DMS53 treated with DMSO at 0.1 percent for 48 hours (cell line): ENCODE measurements around the gene EPN1.
"Not testable (repeated sequence)": the region's sequence is repeated elsewhere in the genome, so short reads cannot be mapped to it uniquely, and the experiment has no call there.

Experiments used
- DNase-seq: peaks from one replicate; lab custom pipeline; 2025; ENCODE audit not compliant: unreplicated experiment; lab: John Stamatoyannopoulos, UW

Gene EPN1

GRCh38 chr19:55716531-55716930, 41.5 kb downstream of the EPN1 start:
- no peak for DNase-seq

- DNase-seq: no peak
Measured at GRCh38 chr19:55717251-55717650, 42.2 kb downstream of the EPN1 start.

- DNase-seq: not testable (repeated sequence)
Measured at GRCh38 chr19:55717879-55718711, 43.1 kb downstream of the EPN1 start.

GRCh38 chr19:55720214-55720746, 45.3 kb downstream of the EPN1 start:
- no peak for DNase-seq

GRCh38 chr19:55720801-55721200, 45.8 kb downstream of the EPN1 start:
- DNase-seq: no peak

- no peak for DNase-seq
Measured at GRCh38 chr19:55723491-55723890, 48.5 kb downstream of the EPN1 start.

- not testable (repeated sequence) for DNase-seq
Measured at GRCh38 chr19:55730378-55730777, 55.4 kb downstream of the EPN1 start.

GRCh38 chr19:55738302-55738701, 63.3 kb downstream of the EPN1 start, which contains the start of gene NLRP9:
Gene NLRP9, minus strand, starts transcription at chr19:55738402. Its CDS starts 28 bp downstream, at chr19:55738374.
- no peak for DNase-seq

- DNase-seq: no peak
Measured at GRCh38 chr19:55750715-55751114, 75.7 kb downstream of the EPN1 start.

- DNase-seq: no peak
Measured at GRCh38 chr19:55753401-55753800, 78.4 kb downstream of the EPN1 start.

GRCh38 chr19:55756808-55757207, 81.8 kb downstream of the EPN1 start:
- DNase-seq: not testable (repeated sequence)

- not testable (repeated sequence) for DNase-seq
Measured at GRCh38 chr19:55758797-55759196, 83.8 kb downstream of the EPN1 start, which contains the start of gene RFPL4A. Gene RFPL4A, plus strand, starts transcription at chr19:55759097. Its CDS starts 2,704 bp downstream, at chr19:55761801.
